Neutrophil (primary cell): ENCODE data around the gene CFAP92.

Experiments
- H3K27ac ChIP-seq: fragments of 200-600 bp; sonication (generic); 2 replicates; pipeline ENCODE4 v1.5.1; 2016; ENCODE audit warnings: mild to moderate bottlenecking, moderate library complexity
- H3K27me3 ChIP-seq: fragments of 200-600 bp; sonication (generic); 2 replicates; pipeline ENCODE4 v1.6.0; 2016; ENCODE audit warnings: mild to moderate bottlenecking
- H3K36me3 ChIP-seq: fragments of 200-600 bp; sonication (generic); 2 replicates; pipeline ENCODE4 v1.5.1; 2017
- H3K4me1 ChIP-seq, 2 experiments: fragments of 200-600 bp in 1 of 2; sonication (generic) in 1 of 2; 1 replicate in 1 of 2; 2 replicates in 1 of 2; pipeline versions ENCODE4 v1.5.1 to v1.6.1; 2013 to 2016; ENCODE audit warnings: low read depth in 1 of 2, low read length in 1 of 2, mild to moderate bottlenecking in 1 of 2, moderate library complexity in 1 of 2; ENCODE audit not compliant: control insufficient read depth in 1 of 2, insufficient read depth in 1 of 2
- H3K4me3 ChIP-seq, 2 experiments: fragments of 200-600 bp in 1 of 2; sonication (generic) in 1 of 2; 1 replicate in 1 of 2; 2 replicates in 1 of 2; pipeline ENCODE4 v1.5.1; 2013 to 2016; ENCODE audit warnings: low read depth in 1 of 2, low read length in 1 of 2, mild to moderate bottlenecking in 1 of 2, moderate library complexity in 1 of 2
- H3K9me3 ChIP-seq: fragments of 200-600 bp; sonication (generic); 2 replicates; pipeline ENCODE4 v1.5.1; 2016
- CTCF ChIP-seq: fragments of 200-600 bp; sonication (generic); IDR thresholded peaks from 2 replicates; pipeline ENCODE4 v1.5.1; 2016; ENCODE audit warnings: antibody characterized with exemption

CFAP92 gene

GRCh38 chr3:129023008-129023358 lies 29.1 kb upstream of the CFAP92 start:
- Histone ChIP-seq H3K36me3 (no peaks in the 10 kb centered on the region), H3K27me3 (peaks cover 34% of the 10 kb centered on the region)
- TF ChIP-seq CTCF: no peak

DNA sequence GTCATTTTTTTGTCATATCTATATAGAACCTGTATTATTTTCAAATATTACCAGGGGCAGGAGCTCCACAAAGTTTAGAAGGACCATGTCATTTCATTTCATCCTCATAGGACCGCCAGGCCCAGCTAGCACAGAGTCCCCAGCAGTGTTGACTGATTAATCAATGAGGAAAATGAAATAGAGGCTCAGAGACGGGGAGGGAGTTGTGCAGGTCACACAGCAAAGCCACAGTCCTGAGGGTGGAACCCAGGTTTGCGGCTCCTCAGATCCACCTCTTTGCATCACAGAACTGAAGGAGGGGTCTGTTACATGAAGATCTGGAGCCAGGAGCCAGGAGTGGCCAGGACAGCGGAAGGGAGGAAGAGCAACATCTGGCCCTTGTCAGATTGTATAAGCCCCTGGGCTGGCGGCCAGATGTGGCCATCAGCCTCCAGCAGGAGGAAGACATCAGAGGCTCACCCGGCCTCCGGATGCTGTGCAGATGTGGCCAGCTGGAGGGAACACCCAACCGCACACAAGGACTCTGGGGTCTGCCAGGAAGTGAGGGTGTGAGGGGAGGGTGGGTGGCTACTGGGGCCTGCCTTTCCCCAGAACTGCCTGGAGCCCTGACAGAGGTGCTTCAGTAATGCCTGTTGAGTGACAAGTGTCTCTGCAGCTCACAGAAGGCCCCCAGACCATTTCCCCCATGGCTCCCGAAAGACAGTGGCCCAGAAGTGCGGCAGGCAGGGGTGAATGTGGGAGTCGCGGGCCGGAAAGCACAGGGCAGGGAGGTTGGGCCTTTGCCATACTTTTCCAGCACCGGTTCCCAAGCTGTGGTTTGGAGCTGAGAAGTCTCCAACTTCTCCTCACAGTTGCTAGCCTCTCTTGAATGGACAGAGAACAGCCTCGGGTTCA lies 28.5 kb upstream of the CFAP92 start:
- Histone ChIP-seq H3K4me1 (peaks cover 6 to 10% of the 10 kb centered on the region in 2 experiments), H3K36me3 (no peaks in the 10 kb centered on the region), H3K27ac (no peak overlapping the region), H3K27me3 (peaks cover 29% of the 10 kb centered on the region), H3K9me3 (no peaks in the 10 kb centered on the region), H3K4me3 (no peak overlapping the region)
- no peak for TF ChIP-seq CTCF

More at GRCh38 chr3:129023008-129023358, 29.1 kb upstream of the CFAP92 start:
- Histone ChIP-seq H3K27ac (no peak overlapping the region), H3K4me1 (peaks cover 9 to 13% of the 10 kb centered on the region in 2 experiments), H3K9me3 (no peaks in the 10 kb centered on the region), H3K4me3 (no peak overlapping the region)

GRCh38 chr3:129021140-129021551 lies 27.3 kb upstream of the CFAP92 start:
- no peaks in the 10 kb centered on the region for H3K9me3 ChIP-seq
- H3K4me3 ChIP-seq: no peak overlapping the region
- H3K4me1 ChIP-seq: peaks cover 8 to 9% of the 10 kb centered on the region in 2 experiments
- no peak overlapping the region for H3K27ac ChIP-seq
- no peaks in the 10 kb centered on the region for H3K36me3 ChIP-seq
- TF ChIP-seq CTCF: no peak
- H3K27me3 ChIP-seq: peaks cover 17% of the 10 kb centered on the region

- TF ChIP-seq CTCF: no peak
- Histone ChIP-seq H3K27ac (no peak overlapping the region), H3K4me1 (peaks cover 13% of the 10 kb centered on the region in 2 experiments), H3K27me3 (peaks cover 12% of the 10 kb centered on the region), H3K9me3 (no peaks in the 10 kb centered on the region), H3K4me3 (no peak overlapping the region), H3K36me3 (no peaks in the 10 kb centered on the region)
These were observed 26.8 kb upstream of the CFAP92 start for GRCh38 chr3:129020691-129021090.

- Histone ChIP-seq H3K9me3 (no peaks in the 10 kb centered on the region), H3K27ac (no peak overlapping the region), H3K27me3 (no peaks in the 10 kb centered on the region), H3K36me3 (no peaks in the 10 kb centered on the region), H3K4me3 (no peak overlapping the region), H3K4me1 (peaks cover 16% of the 10 kb centered on the region in 2 experiments)
- TF ChIP-seq CTCF: no peak
These were observed 25.4 kb upstream of the CFAP92 start for GRCh38 chr3:129019266-129019665.
